ENCODE measurements around the gene MS4A18.

The MS4A18 gene

DNA sequence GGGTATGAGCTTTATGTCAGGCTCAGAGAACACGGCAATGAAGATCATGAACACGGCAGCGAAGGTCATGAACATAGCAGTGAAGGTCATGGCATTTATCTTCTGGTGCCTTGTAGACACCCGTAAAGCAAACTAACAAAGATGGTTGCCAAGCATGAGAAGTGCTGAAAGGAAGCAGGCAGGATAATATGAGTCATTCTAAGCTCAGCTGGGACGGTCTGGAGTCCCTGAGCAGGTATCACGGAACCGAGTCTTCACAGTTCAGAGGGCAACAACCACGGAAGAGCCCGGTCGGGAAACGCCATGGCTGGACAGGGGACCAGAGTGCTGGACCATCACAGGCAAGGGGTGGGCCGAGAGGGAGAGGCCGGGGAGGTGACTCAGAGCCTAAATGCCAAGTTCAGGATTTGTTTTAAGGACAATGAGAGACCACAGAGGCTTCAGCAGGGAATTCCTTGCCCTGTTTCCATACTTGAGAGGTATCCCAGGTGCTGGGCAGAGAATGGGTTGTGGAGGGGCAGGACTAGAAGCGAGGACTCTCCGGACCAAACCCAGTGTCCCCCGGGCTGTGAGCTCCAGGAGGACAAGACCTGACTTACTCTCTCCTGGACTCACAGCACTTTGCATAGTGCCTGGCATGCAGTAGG, 47.5 kb downstream of the MS4A18 start:
- H3K4me3 ChIP-seq (ENCODE audit: low read depth, low read length): no peak overlapping the region
- no peak for DNase-seq (ENCODE audit: low read depth)
- no peak for TF ChIP-seq POLR2A (IDR thresholded peaks at IDR 0.05; ENCODE audit: extremely low read depth, insufficient read length)
- no peak for TF ChIP-seq MYC (IDR thresholded peaks at IDR 0.05; ENCODE audit: low read depth, low read length)
- TF ChIP-seq, protein P1, sequence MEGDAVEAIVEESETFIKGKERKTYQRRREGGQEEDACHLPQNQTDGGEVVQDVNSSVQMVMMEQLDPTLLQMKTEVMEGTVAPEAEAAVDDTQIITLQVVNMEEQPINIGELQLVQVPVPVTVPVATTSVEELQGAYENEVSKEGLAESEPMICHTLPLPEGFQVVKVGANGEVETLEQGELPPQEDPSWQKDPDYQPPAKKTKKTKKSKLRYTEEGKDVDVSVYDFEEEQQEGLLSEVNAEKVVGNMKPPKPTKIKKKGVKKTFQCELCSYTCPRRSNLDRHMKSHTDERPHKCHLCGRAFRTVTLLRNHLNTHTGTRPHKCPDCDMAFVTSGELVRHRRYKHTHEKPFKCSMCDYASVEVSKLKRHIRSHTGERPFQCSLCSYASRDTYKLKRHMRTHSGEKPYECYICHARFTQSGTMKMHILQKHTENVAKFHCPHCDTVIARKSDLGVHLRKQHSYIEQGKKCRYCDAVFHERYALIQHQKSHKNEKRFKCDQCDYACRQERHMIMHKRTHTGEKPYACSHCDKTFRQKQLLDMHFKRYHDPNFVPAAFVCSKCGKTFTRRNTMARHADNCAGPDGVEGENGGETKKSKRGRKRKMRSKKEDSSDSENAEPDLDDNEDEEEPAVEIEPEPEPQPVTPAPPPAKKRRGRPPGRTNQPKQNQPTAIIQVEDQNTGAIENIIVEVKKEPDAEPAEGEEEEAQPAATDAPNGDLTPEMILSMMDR (IDR thresholded peaks at IDR 0.05; ENCODE audit: low read depth, low read length): no peak
- TF ChIP-seq, protein P2, sequence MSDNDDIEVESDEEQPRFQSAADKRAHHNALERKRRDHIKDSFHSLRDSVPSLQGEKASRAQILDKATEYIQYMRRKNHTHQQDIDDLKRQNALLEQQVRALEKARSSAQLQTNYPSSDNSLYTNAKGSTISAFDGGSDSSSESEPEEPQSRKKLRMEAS (IDR thresholded peaks at IDR 0.05; ENCODE audit: low read depth, low read length): no peak

DNA sequence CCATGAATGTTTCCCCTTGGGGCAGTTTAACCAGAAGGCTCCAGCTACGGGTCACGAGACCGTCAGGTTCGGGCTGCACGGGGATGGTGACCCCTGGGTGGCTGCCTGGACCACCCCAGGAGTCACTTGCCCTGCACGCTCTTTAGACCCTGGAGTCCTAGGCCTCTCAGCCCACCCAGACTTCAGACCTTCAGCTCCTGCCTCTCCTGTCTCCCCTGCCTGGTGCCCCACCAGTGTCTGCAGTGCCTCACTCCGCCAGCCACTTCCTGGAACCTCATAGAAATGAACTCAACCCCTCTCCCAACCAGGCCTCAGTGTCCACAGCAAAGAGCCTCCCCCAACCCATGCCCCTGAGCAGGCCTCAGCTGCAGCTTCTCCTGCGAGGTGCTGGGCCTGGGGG, 48.1 kb downstream of the MS4A18 start:
- DNase-seq (ENCODE audit: low read depth): no peak
- TF ChIP-seq, protein P2 (IDR thresholded peaks at IDR 0.05; ENCODE audit: low read depth, low read length): no peak
- H3K4me3 ChIP-seq (ENCODE audit: low read depth, low read length): no peak overlapping the region

DNA sequence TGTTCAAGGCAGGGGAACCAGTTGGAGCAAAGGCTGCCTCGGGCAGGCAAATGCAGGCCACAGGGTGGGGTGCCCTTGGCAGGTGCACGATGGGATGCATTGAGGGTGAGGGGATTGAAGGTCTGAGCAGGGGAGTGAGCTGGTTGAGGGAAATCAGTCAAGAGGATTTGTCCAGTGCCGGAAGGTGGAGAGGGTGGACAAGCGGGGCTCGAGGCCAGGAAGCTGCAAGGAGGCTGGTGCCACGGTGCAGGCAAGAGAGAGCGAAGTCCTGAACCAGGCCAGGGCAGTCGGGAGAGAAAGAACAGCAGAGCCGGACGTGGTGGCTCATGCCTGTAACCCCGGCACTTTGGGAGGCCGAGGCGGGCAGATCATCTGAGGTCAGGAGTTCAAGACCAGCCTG, 50.2 kb downstream of the MS4A18 start:
- DNase-seq (ENCODE audit: low read depth): no peak
- H3K4me3 ChIP-seq (ENCODE audit: low read depth, low read length): no peak overlapping the region
- no peak for TF ChIP-seq MYC (IDR thresholded peaks at IDR 0.05; ENCODE audit: low read depth, low read length)
- TF ChIP-seq, protein P2 (IDR thresholded peaks at IDR 0.05; ENCODE audit: low read depth, low read length): no peak
- TF ChIP-seq, protein P1 (IDR thresholded peaks at IDR 0.05; ENCODE audit: low read depth, low read length): no peak
- TF ChIP-seq POLR2A (IDR thresholded peaks at IDR 0.05; ENCODE audit: extremely low read depth, insufficient read length): no peak

DNA sequence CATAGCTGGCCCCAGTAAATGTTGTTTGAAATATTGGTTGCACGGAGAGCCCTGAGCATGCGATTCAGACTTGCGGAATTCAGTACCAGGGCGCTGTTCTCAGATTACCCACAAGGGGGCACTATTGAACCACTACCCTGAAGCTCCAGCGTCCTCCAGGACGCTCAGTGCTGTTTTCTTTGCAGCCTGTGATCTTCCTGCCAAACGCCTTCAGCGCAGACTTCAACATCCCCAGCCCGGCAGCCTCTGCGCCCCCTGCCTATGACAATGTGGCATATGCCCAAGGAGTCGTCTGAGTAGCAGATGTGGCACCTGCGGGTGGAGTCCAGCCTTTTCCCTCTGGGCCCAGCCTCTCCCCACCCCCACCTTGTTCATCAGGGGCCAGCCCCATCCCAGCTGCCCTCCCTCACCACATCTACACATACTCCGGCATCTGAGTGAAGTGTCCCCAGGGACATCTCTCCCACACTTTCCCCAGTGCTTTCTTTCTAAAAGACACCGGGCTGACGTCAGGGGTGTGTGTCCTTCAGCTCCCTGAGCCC, 51.0 kb downstream of the MS4A18 start:
- TF ChIP-seq, protein P2 (IDR thresholded peaks at IDR 0.05; ENCODE audit: low read depth, low read length): peak; percentile 76
- TF ChIP-seq, protein P1 (IDR thresholded peaks at IDR 0.05; ENCODE audit: low read depth, low read length): peak; percentile 90
- TF ChIP-seq MYC (IDR thresholded peaks at IDR 0.05; ENCODE audit: low read depth, low read length) (peak; percentile 61), POLR2A (IDR thresholded peaks at IDR 0.05; ENCODE audit: extremely low read depth, insufficient read length) (no peak)
- peak; percentile 94 for DNase-seq (ENCODE audit: low read depth)

DNA sequence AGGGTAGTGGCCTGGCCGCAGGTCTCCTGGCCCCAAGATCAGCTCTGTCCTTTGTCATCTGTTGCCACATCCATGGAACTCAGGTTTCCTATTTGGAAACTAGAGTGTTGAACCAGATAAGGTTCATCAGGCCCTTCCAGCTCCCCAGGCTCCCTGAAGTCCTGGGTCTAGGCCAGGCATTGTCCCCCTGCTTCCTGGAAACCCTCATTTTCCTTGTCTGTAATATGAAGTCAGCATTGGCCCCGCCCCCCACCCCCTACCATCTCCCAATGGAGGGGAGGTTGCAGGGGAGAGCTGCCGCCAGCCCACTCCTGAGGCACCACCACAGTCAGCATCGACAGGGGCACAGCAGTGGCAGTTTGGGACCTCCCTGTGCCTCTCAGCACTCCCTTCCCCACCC, 51.6 kb downstream of the MS4A18 start:
- H3K4me3 ChIP-seq (ENCODE audit: low read depth, low read length): no peak overlapping the region
- no peak for DNase-seq (ENCODE audit: low read depth)

More for the DNA sequence above, 51.0 kb downstream of the MS4A18 start:
- no peak overlapping the region for H3K4me3 ChIP-seq (ENCODE audit: low read depth, low read length)

DNA sequence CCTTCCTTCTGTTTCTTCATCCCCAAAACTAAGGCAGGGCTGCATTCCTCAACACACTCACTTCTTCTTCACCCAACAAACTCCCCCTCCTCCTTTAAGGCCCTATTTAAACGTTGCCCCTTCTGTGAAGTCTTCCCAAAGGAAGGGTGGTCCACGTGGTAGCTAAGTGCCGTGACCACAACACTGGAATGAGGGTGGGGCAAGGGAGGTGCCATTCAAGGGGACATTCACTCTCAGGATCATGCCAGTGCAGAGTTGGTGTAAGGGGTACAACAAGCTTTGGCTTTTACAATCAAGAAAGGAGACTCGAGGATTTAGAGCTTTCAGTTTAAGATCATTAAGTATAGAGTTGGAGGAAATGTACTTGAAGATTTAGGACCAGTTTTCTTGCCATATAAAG, 52.6 kb downstream of the MS4A18 start:
- no peak overlapping the region for H3K4me3 ChIP-seq (ENCODE audit: low read depth, low read length)
- TF ChIP-seq MYC (IDR thresholded peaks at IDR 0.05; ENCODE audit: low read depth, low read length): no peak
- TF ChIP-seq, protein P1 (IDR thresholded peaks at IDR 0.05; ENCODE audit: low read depth, low read length): no peak
- TF ChIP-seq, protein P2 (IDR thresholded peaks at IDR 0.05; ENCODE audit: low read depth, low read length): no peak
- TF ChIP-seq POLR2A (IDR thresholded peaks at IDR 0.05; ENCODE audit: extremely low read depth, insufficient read length): no peak
- DNase-seq (ENCODE audit: low read depth): no peak

More for the DNA sequence above, 51.6 kb downstream of the MS4A18 start:
- no peak for TF ChIP-seq MYC (IDR thresholded peaks at IDR 0.05; ENCODE audit: low read depth, low read length)
- TF ChIP-seq, protein P2 (IDR thresholded peaks at IDR 0.05; ENCODE audit: low read depth, low read length): no peak
- TF ChIP-seq, protein P1 (IDR thresholded peaks at IDR 0.05; ENCODE audit: low read depth, low read length): no peak
- no peak for TF ChIP-seq POLR2A (IDR thresholded peaks at IDR 0.05; ENCODE audit: extremely low read depth, insufficient read length)
